BLaER1 treated with 17β-estradiol and CSF1 and Interleukin-3, amounts not matched to agents 10 nM and 100 nM (cell line): ENCODE measurements around the gene EPO.

ENCODE experiments used
- H3K27ac ChIP-seq, 11 experiments: shearing (Covaris generic); formaldehyde crosslinking; 2 replicates each; pipeline ENCODE4 v1.8.1; 2022
- H3K27me3 ChIP-seq, 11 experiments: shearing (Covaris generic); formaldehyde crosslinking; 2 replicates each; pipeline ENCODE4 v1.8.1; 2022
- H3K36me3 ChIP-seq, 11 experiments: shearing (Covaris generic); formaldehyde crosslinking; 2 replicates each; pipeline ENCODE4 v1.8.1; 2022
- H3K4me1 ChIP-seq, 10 experiments: shearing (Covaris generic); formaldehyde crosslinking; 2 replicates each; pipeline ENCODE4 v1.8.1; 2022
- H3K4me2 ChIP-seq, 11 experiments: shearing (Covaris generic); formaldehyde crosslinking; 2 replicates each; pipeline ENCODE4 v1.8.1; 2022
- H3K4me3 ChIP-seq, 10 experiments: shearing (Covaris generic); formaldehyde crosslinking; 2 replicates each; pipeline ENCODE4 v1.8.1; 2022
- H3K9ac ChIP-seq, 11 experiments: shearing (Covaris generic); formaldehyde crosslinking; 2 replicates each; pipeline ENCODE4 v1.8.1; 2022
- H3K9me3 ChIP-seq, 11 experiments: shearing (Covaris generic); formaldehyde crosslinking; replicated peaks in 1 of 11; 2 replicates each; pipeline ENCODE4 v1.8.1; 2022
- H4K20me1 ChIP-seq, 11 experiments: shearing (Covaris generic); formaldehyde crosslinking; 2 replicates each; pipeline ENCODE4 v1.8.1; 2022
- Cebpa-rat ChIP-seq, 11 experiments: shearing (Covaris generic); IDR thresholded peaks; 2 replicates each; pipeline ENCODE4 v1.8.1; 2022

EPO gene

DNA sequence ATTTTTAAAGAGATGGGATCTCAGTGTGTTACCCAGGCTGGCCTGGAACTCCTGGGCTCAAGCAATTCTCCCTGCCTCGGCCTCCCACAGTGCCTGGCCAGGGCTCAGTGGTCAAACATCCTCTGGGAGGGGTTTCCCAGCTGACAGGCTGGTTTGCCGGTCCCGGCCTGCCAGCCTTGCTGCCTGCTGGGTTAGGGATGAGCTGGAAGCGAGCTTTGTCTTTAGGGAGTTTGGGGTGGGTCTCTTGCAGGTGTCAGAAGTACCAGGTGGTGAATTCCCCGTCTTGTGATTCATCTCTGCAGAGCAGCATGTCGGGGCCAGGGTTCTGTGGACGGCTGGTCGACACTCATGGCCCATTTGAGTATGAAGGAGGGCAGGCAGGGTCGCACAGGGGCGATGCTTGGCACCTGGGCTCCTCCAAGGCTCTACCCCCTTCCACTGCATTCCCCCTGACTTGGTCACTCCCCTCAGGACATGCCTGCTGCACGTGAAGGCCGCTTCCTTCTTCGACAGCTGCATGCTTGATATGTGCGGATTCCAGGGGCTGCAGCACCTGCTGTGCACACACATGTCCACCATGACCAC lies 43.4 kb downstream of the EPO start:
- Histone ChIP-seq H3K9ac (no peak overlapping the region), H3K4me1 (peaks cover 0 to 28% (median 16%) of the 10 kb centered on the region in 10 experiments; a peak in 17 of 20 replicates), H3K4me2 (peak overlapping the region in 1 of 11 experiments; percentile 11; a peak in 1 of 22 replicates), H3K27me3 (no peaks in the 10 kb centered on the region), H3K27ac (no peak overlapping the region), H3K36me3 (no peaks in the 10 kb centered on the region), H3K4me3 (no peak overlapping the region), H3K9me3 (no peaks in the 10 kb centered on the region), H4K20me1 (no peaks in the 10 kb centered on the region)
- no peak for TF ChIP-seq Cebpa-rat (IDR thresholded peaks at IDR 0.05)

DNA sequence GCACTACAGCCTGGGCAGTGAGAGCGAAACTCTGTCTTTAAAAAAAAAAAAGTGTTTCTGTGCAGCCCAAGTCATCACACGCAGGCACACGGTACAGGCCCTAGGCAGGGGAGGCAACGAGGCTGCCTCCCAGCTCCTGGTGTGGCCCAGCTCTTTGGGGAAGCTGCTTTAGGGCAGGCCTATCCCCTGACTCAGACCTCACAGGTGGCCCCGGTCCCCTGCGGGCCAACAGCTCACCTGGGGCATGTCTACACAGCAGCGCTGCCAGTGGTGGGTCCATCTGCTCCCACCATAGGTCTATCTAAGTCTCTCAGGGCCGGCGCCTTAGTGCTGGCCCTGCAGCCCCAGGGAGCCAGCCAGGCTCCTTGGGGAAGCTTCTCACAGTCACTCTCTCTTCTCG lies 44.6 kb downstream of the EPO start:
- no peaks in the 10 kb centered on the region for H3K9me3 ChIP-seq
- peaks cover 0 to 28% (median 16%) of the 10 kb centered on the region in 10 experiments; a peak in 17 of 20 replicates for H3K4me1 ChIP-seq
- no peak overlapping the region for H3K4me2 ChIP-seq
- no peaks in the 10 kb centered on the region for H3K27me3 ChIP-seq
- no peak overlapping the region for H3K9ac ChIP-seq
- H3K27ac ChIP-seq, result no peak overlapping the region
- H3K4me3 ChIP-seq, result no peak overlapping the region
- TF ChIP-seq Cebpa-rat (IDR thresholded peaks at IDR 0.05), result no peak
- H4K20me1 ChIP-seq, result no peaks in the 10 kb centered on the region
- H3K36me3 ChIP-seq, result no peaks in the 10 kb centered on the region

DNA sequence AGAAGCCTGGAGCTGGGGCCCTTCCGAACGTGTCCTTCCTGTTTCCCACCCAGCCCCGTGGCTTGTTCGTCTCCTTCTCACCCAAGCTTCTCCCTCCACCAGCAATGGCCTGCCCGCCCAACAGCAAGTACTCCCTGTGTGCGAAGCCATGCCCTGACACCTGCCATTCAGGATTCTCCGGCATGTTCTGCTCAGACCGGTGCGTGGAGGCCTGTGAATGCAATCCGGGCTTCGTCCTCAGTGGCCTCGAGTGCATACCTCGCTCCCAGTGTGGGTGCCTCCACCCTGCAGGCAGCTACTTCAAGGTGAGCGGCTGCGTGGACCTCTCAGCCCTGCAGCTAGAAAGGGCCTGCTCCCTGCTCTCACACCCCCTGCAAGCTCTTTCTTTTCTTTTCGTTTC lies 45.0 kb downstream of the EPO start:
- Histone ChIP-seq H4K20me1 (no peaks in the 10 kb centered on the region), H3K4me2 (no peak overlapping the region), H3K9me3 (no peaks in the 10 kb centered on the region), H3K4me3 (no peak overlapping the region), H3K27me3 (no peaks in the 10 kb centered on the region), H3K4me1 (peaks cover 0 to 28% (median 16%) of the 10 kb centered on the region in 10 experiments; a peak in 17 of 20 replicates), H3K36me3 (no peaks in the 10 kb centered on the region), H3K9ac (no peak overlapping the region), H3K27ac (no peak overlapping the region)
- TF ChIP-seq Cebpa-rat (IDR thresholded peaks at IDR 0.05), result no peak

DNA sequence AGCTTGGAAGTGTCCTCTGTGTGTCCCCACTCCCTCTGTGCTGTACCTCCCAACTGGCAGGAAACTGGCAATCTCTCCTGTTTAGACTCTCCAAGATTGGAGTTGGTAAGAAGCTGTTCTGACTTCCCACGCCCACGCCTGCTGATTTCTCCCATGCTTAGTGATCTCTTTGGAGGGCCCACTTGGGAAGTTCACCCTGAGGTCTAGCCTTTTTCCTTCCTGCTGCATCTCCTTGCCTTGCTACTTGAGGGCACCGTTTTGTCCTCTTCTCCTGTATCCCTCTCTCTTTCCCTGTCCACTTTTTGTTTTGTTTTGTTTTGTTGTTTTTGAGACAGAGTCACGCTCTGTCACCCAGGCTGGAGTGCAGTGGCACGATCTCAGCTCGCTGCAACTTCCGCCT lies 48.5 kb downstream of the EPO start:
- Histone ChIP-seq H3K27ac (no peak overlapping the region), H3K4me3 (no peak overlapping the region), H3K36me3 (no peaks in the 10 kb centered on the region), H3K4me1 (peaks cover 0 to 19% (median 12%) of the 10 kb centered on the region in 10 experiments; a peak in 16 of 20 replicates), H3K9me3 (no peaks in the 10 kb centered on the region), H3K9ac (no peak overlapping the region; a peak in 1 of 22 replicates), H3K27me3 (no peaks in the 10 kb centered on the region), H3K4me2 (no peak overlapping the region), H4K20me1 (no peaks in the 10 kb centered on the region)
- TF ChIP-seq Cebpa-rat (IDR thresholded peaks at IDR 0.05), result no peak
